HG03575 (cell line): ENCODE data around the gene PPP4R2.

ENCODE experiments used
- ATAC-seq: cut with Tn5 transposase; IDR thresholded peaks from one replicate; pipeline ENCODE4 v1.9.1; 2021; ENCODE audit not compliant: unreplicated experiment, insufficient number of reproducible peaks, low FRiP score; ENCODE audit errors: extremely low read depth

The PPP4R2 gene

DNA sequence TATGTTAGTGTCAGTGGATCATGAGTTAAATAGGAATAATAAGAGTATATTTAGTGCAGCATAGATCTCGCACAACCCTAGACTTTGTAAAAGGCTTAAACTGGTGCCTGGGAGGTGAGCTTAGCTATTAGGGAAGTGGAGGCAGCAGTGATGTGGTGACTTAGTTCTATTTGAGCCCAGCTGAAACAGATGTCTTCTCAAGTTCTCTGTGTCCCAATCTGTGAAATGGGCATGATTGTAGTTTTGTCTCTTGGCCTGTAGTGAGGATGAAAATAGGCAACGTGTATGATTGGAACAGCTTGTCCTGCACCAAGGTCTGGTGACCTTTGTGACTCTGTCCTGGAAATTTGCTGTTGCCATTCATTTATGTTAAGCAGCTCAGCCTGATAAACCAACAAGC, 99.6 kb downstream of the PPP4R2 start:
- ATAC-seq: no peak

DNA sequence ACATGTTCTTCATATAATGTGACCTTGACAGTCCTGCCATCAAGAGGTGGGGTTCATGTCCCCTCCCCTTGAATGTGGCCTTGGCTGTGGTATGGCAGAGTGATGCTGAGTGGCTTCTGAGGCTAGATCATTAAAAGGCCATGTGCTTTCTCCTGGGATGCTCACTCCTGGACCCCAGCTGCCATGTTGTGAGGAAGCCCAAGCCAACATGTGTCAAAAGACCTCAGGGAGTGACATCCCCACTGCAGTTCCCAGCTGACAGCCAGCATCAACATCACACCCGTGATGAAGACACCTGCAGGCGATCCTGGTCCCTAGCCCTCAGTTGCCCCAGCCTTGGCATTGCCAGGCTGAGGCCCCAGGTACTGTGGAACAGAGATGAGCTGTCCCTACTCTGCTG, 101.4 kb downstream of the PPP4R2 start:
- ATAC-seq: no peak

DNA sequence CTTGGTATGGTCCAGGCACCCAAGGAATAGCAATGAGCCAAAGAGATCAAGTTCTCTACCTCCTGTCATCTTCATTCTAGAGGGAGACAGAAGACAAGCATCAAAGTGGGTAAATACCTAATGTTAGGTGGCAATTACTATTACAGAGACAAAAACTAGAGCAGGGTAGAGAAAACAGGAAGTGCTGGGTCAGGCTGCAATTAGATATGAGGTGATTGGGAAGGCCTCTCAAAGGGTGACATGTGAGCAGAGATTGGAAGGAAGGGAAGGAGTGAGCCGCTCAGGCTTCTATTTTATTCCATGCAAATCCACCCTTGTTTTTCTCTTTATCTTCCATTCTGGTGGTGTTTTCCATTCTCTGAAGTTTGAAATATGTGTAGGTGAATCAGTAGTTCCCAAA, 102.3 kb downstream of the PPP4R2 start:
- no peak for ATAC-seq

DNA sequence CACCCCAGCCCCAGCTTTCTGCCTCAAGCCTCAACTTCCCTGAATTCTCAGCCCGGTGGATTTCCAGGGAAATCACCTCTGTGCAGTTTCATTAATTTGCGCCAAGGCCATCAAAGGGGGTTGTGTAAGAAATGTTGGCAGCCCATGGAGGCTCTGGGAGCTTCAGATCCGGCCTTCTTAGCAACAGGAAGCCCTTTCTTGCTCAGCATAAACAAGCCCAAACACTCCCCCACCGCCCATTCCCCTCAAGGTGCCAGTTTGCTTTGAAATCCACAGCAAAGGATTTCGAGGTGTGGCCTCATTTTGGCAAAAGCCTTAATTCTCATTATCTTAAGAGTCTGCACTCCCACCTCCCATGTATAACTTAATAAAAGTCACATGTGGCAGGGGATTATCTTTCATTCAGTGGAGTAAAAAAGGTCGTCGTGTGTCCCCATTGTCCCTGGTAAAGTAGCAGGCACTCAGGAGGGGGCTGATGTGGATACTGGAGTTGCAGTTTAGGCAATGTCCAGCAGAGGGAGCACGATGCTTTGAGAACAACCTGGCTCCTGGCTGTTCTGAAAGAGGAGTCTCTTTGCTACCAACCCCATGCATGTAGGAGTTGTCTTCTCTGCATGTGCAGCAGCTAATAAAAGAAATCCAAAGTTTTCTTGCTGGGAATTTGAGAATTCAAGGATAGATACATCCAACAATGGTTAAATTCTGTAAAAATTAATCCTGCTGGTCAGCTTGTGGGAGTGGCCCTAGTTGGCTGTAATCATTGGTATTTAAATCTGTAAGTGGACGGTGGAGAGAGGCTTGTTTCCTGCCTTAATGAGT, 104.3 kb downstream of the PPP4R2 start:
- ATAC-seq: no peak

DNA sequence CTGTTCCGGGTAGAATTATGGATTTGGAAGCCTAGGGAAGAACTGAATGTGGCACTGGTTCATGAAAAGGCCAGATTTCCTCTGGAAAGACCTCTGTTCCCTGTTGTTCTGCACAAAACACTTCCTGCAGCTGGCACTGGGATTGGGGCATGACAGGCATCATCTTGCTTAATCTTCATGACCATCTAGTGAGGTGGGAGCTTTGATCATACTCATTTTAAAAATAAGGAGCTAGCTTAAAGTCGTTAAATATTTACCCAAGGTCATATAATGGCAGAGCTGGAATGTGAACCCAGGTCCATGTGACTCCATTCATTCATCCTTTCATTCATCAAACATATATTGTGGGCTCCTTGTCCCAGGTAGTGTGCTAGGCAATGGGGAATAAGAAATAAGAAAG, 105.3 kb downstream of the PPP4R2 start:
- no peak for ATAC-seq

DNA sequence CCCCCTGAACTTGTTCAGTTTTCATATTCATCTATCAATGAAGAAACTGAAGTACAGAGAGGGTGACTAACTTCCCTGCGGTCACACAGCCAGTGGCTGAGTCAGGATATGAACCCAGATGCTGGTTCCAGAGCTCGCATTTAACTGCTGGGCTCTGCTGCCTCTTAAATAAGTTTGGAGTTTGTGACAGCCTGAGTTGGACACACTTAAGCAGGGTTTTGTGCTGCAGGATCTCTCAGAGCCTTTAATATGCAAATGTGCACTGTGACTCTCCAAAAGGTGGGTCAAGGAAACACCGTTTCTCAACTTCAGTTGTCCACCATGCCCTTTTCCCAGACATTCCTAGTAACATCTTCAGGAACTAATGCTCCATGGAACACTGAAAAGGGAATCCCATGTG, 110.6 kb downstream of the PPP4R2 start:
- no peak for ATAC-seq

DNA sequence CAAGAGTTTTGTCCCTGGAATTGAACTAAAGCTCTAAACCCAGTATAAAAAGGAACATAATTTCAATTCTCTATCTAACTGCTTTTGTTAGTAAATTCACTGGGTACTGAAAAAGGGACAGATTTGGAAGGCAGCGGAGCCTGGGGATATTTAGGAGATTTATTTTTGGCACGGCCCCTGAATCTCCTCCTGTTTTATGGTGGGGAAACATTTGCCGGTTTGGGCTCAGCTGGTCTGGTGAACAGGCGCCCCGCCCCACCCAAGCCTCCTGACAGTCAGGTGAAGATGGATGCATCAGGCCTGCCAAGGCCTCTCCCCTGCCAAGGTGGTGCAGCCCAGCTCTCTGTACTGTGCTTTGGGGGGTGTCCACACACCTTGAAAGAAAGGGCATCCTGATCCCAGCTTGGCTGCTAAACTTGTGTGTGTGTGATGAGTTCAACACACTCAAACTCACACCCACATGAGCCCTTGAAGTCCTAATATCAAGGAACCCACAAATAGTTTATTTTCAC, 111.1 kb downstream of the PPP4R2 start:
- ATAC-seq: no peak

DNA sequence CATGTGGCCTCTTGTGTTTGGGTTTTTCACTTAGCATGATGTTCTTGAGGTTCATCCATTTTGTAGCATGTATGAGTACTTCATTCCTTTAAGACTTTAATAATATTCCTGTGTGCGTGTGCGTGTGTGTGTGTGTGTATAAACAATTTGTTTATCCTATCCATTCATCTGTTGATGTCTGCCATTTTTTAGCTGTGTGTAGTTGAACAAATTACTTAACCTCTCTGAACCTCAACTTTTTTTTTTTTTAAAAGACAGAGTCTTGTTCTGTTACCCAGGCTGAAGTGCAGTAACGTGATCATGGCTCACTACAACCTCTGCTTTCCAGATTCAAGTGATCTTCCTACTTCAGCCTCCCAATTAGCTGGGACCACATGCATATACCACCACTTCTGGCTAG, 112.1 kb downstream of the PPP4R2 start:
- ATAC-seq: no peak

DNA sequence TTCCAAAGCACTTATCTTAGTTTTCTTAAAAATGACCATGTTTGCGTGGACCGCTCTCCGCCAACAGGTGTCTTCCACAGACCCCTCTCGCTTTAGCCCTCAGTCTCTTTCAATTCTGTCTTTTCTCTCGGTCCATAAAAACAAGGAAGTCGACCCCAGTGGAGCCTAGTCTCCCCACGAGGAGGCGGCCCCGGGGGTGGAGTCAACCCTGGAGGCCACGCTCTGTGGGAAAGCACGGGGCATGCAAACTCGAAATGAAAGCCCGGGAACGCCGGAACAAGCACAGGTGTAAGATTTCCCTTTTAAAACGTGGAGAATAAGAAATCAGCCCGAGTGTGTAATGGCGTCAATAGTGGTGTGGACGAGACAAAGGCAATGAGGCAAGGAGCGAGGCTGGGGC, 113.9 kb downstream of the PPP4R2 start:
- ATAC-seq: no peak

DNA sequence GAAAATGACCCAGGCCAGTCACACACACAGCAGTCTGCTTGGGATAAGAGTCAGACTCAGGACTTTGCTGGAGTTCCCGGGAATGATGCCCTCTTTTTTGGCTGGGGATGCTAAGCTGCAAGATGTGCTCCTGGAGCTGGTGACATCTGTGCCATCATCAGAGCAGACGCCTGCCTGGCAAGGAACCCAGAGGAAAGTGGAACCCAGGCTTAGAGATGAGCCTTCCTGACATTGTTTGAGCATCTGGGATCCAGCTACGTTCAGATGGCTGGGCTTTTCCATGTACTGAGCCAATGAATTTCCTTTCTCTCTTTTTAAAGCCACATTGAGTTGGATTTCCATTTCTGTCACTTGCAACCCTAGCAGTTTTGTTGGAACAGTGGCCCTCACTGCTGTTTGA, 118.1 kb downstream of the PPP4R2 start:
- no peak for ATAC-seq

DNA sequence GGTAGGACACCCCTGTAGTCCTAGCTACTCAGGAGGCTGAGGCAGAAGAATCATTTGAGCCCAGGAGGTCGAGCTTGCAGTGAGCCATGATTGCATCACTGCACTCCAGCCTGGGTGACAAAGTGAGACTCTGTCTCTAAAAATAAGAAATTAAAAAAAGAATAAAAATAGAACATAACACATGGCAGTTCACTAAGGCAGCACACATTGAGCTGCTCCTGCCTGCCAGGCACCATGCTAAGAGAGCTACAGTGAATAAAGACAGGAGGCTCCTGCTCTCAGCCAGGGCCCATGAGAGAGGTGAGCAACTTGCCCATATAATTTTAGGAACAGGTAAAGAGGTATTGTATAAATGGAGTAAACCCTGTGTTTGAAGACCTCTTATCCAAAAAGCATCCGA, 119.2 kb downstream of the PPP4R2 start:
- ATAC-seq: no peak
